Liver (tissue), 9 donors: ENCODE results near the gene GAST. TPM values are rescaled to one million over a fixed set of nuclear protein-coding genes. Genes with fewer than 3 reads are reported as not detected.

Source experiments
- DNase-seq: peaks from one replicate; pipeline ENCODE4 v3.0.0-alpha.2; 2017; ENCODE audit warnings: low spot score
- H3K27ac ChIP-seq, 2 donors: one replicate each; pipeline ENCODE4 v1.7.0; 2013; ENCODE audit warnings: inconsistent platforms in 2 of 2, low read length in 2 of 2, control low read depth in 1 of 2, low read depth in 1 of 2, mild to moderate bottlenecking in 1 of 2
- H3K27me3 ChIP-seq, 4 donors: one replicate each; pipeline versions ENCODE4 v1.6.1 to v1.7.0; 2013; ENCODE audit warnings: low read length in 3 of 4, inconsistent platforms in 1 of 4, mild to moderate bottlenecking in 1 of 4, moderate library complexity in 1 of 4; ENCODE audit not compliant: control insufficient read depth in 4 of 4, insufficient read depth in 4 of 4
- H3K36me3 ChIP-seq, 4 donors: one replicate each; pipeline versions ENCODE4 v1.6.1 to v1.7.0; 2013; ENCODE audit warnings: low read length in 3 of 4, mild to moderate bottlenecking in 3 of 4, low read depth in 1 of 4, moderate library complexity in 1 of 4; ENCODE audit not compliant: control insufficient read depth in 4 of 4, insufficient read depth in 3 of 4
- H3K4me1 ChIP-seq, 4 donors: one replicate each; pipeline versions ENCODE4 v1.6.1 to v1.7.0; 2013; ENCODE audit warnings: low read length in 3 of 4, mild to moderate bottlenecking in 3 of 4, moderate library complexity in 1 of 4; ENCODE audit not compliant: control insufficient read depth in 4 of 4, insufficient read depth in 4 of 4
- H3K4me3 ChIP-seq, 3 donors: one replicate each; pipeline versions ENCODE4 v1.6.1 to v1.7.0; 2013; ENCODE audit warnings: low read length in 3 of 3, control low read depth in 1 of 3, low read depth in 1 of 3, mild to moderate bottlenecking in 1 of 3
- H3K9ac ChIP-seq, 2 donors: one replicate each; pipeline ENCODE4 v1.7.0; 2013; ENCODE audit warnings: low read length in 2 of 2, mild to moderate bottlenecking in 2 of 2, moderate library complexity in 2 of 2, control low read depth in 1 of 2, low read depth in 1 of 2
- H3K9me3 ChIP-seq, 4 donors: one replicate each; pipeline versions ENCODE4 v1.6.1 to v1.7.0; 2013; ENCODE audit warnings: low read length in 3 of 4; ENCODE audit not compliant: control insufficient read depth in 4 of 4
- CTCF ChIP-seq: fragments of 150-350 bp; IDR thresholded peaks from 2 replicates; pipeline ENCODE4 v1.5.1; 2017; ENCODE audit warnings: improper control_type of control experiment, low read depth, low read length; ENCODE audit not compliant: missing input control
- EGR1 ChIP-seq, 2 donors: IDR thresholded peaks; 2 replicates each; pipeline ENCODE4 v1.6.1; 2016 to 2018; ENCODE audit warnings: antibody characterized with exemption in 2 of 2, low read depth in 2 of 2
- GABPA ChIP-seq, 2 donors: IDR thresholded peaks in 1 of 2; conservative IDR thresholded peaks in 1 of 2; 2 replicates each; pipeline ENCODE4 v1.6.1; 2016; ENCODE audit warnings: antibody characterized with exemption in 2 of 2, mild to moderate bottlenecking in 1 of 2, moderate library complexity in 1 of 2
- HNF4A ChIP-seq, 2 donors: conservative IDR thresholded peaks; 2 replicates each; pipeline ENCODE4 v1.6.1; 2016; ENCODE audit warnings: antibody characterized with exemption in 2 of 2, mild to moderate bottlenecking in 2 of 2
- MAX ChIP-seq: IDR thresholded peaks from 2 replicates; pipeline ENCODE4 v1.6.1; 2016; ENCODE audit warnings: antibody characterized with exemption
- RAD21 ChIP-seq, 2 donors: IDR thresholded peaks; 2 replicates each; pipeline ENCODE4 v1.6.1; 2016; ENCODE audit warnings: antibody characterized with exemption in 2 of 2, mild to moderate bottlenecking in 2 of 2
- SP1 ChIP-seq: IDR thresholded peaks from 2 replicates; pipeline ENCODE4 v1.6.1; 2018; ENCODE audit warnings: antibody characterized with exemption, mild to moderate bottlenecking
- TAF1 ChIP-seq: conservative IDR thresholded peaks from 2 replicates; pipeline ENCODE4 v1.6.1; 2016; ENCODE audit warnings: antibody characterized with exemption, mild to moderate bottlenecking
- YY1 ChIP-seq: IDR thresholded peaks from 2 replicates; pipeline ENCODE4 v1.6.1; 2016; ENCODE audit warnings: antibody characterized with exemption, mild to moderate bottlenecking
- ZBTB33 ChIP-seq: IDR thresholded peaks from 2 replicates; pipeline ENCODE4 v1.6.1; 2016; ENCODE audit warnings: antibody characterized with exemption
- WGBS: extraction: QIAGEN DNeasy Blood & Tissue Kit; methylation state at CpG from one replicate; pipeline ENCODE4 v1.1.7; 2013; 5-methylcytosine and 5-hydroxymethylcytosine counted together
- polyA plus RNA-seq, 2 donors: library from polyadenylated mRNA; stranded (reverse) in 1 of 2; unstranded in 1 of 2; fragments of 200-250 nt in 1 of 2; fragments of >200 nt in 1 of 2; fragmentation: Nextera tagmentation in 1 of 2; extraction: Ambion mirVana in 1 of 2; gene quantifications; one replicate each; pipeline versions ENCODE4 v1.2.1 to v1.2.3, GENCODE V29; 2013 to 2015
- total RNA-seq, 2 donors: library from RNA; depleted of rRNA; stranded (reverse); fragments of >200 nt; gene quantifications; one replicate each; pipeline ENCODE4 v1.2.3, GENCODE V29; 2014
- TF ChIP-seq, protein P1 (sequence below): IDR thresholded peaks from 2 replicates; pipeline ENCODE4 v1.6.1; 2016; ENCODE audit warnings: antibody characterized with exemption, mild to moderate bottlenecking
- TF ChIP-seq, protein P2 (sequence below): IDR thresholded peaks from 2 replicates; pipeline ENCODE4 v1.6.1; 2016; ENCODE audit warnings: antibody characterized with exemption
- donor health status: healthy.
- donor health status: healthy.
- donor health status: healthy.
- donor health status: healthy.
- donor health status: healthy.

GAST gene
- total and polyA plus RNA-seq, 4 donors: not detected

- Histone ChIP-seq H3K27me3 (no peaks in the 10 kb centered on the region), H3K4me3 (no peak overlapping the region), H3K27ac (no peak overlapping the region), H3K9ac (no peak overlapping the region), H3K4me1 (peaks cover 0 to 2% (median 2%) of the 10 kb centered on the region in 4 donors), H3K9me3 (no peaks in the 10 kb centered on the region), H3K36me3 (no peaks in the 10 kb centered on the region)
- TF ChIP-seq HNF4A (conservative IDR thresholded peaks at IDR 0.05) (no peak), EGR1 (IDR thresholded peaks at IDR 0.05; ENCODE audit: low read depth in 2 of 2) (no peak), TAF1 (no peak), GABPA (IDR thresholded peaks at IDR 0.05 in 1 of 2, conservative IDR thresholded peaks at IDR 0.05 in 1 of 2) (no peak), YY1 (no peak), MAX (no peak), ZBTB33 (no peak), CTCF (no peak), SP1 (no peak)
- TF ChIP-seq, protein P1, sequence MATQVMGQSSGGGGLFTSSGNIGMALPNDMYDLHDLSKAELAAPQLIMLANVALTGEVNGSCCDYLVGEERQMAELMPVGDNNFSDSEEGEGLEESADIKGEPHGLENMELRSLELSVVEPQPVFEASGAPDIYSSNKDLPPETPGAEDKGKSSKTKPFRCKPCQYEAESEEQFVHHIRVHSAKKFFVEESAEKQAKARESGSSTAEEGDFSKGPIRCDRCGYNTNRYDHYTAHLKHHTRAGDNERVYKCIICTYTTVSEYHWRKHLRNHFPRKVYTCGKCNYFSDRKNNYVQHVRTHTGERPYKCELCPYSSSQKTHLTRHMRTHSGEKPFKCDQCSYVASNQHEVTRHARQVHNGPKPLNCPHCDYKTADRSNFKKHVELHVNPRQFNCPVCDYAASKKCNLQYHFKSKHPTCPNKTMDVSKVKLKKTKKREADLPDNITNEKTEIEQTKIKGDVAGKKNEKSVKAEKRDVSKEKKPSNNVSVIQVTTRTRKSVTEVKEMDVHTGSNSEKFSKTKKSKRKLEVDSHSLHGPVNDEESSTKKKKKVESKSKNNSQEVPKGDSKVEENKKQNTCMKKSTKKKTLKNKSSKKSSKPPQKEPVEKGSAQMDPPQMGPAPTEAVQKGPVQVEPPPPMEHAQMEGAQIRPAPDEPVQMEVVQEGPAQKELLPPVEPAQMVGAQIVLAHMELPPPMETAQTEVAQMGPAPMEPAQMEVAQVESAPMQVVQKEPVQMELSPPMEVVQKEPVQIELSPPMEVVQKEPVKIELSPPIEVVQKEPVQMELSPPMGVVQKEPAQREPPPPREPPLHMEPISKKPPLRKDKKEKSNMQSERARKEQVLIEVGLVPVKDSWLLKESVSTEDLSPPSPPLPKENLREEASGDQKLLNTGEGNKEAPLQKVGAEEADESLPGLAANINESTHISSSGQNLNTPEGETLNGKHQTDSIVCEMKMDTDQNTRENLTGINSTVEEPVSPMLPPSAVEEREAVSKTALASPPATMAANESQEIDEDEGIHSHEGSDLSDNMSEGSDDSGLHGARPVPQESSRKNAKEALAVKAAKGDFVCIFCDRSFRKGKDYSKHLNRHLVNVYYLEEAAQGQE: no peak
- TF ChIP-seq, protein P2, sequence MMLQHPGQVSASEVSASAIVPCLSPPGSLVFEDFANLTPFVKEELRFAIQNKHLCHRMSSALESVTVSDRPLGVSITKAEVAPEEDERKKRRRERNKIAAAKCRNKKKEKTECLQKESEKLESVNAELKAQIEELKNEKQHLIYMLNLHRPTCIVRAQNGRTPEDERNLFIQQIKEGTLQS: no peak
- no peak for DNase-seq
- 91% methylated on average over 5 of the region's 5 CpGs for WGBS
These were observed 29.5 kb upstream of the GAST start for GRCh38 chr17:41682631-41683030.

- no peak overlapping the region for H3K9ac ChIP-seq
- no peaks in the 10 kb centered on the region for H3K36me3 ChIP-seq
- no peaks in the 10 kb centered on the region for H3K27me3 ChIP-seq
- DNase-seq: no peak
- no peak for TF ChIP-seq YY1
- no peak for TF ChIP-seq RAD21 (IDR thresholded peaks at IDR 0.05)
- TF ChIP-seq MAX: no peak
- TF ChIP-seq HNF4A (conservative IDR thresholded peaks at IDR 0.05): no peak
- no peak for TF ChIP-seq SP1
- H3K4me3 ChIP-seq: no peak overlapping the region
- no peaks in the 10 kb centered on the region for H3K9me3 ChIP-seq
- H3K4me1 ChIP-seq: peaks cover 0 to 6% (median 4%) of the 10 kb centered on the region in 4 donors
- 87% methylated on average over 8 of the region's 8 CpGs for WGBS
- H3K27ac ChIP-seq: no peak overlapping the region
These were observed 28.6 kb upstream of the GAST start for GRCh38 chr17:41683441-41684007.
